HepG2 (cell line): ENCODE measurements around the gene CCNYL1. TPM values are rescaled to one million over a fixed set of nuclear protein-coding genes. Genes with fewer than 3 reads are reported as not detected.

ENCODE experiments used
- ATAC-seq: fragments of 200-7000 bp; cut with Tn5 transposase; 3 replicates; pipeline ENCODE4 v1.9.1; 2020; ENCODE audit warnings: mild to moderate bottlenecking, moderate library complexity
- BruUV-seq: library from RNA; stranded (reverse); fragments of 400-500 nt; replicated peaks from 2 replicates; lab custom pipeline; 2021; lab: Mats Ljungman, UMichigan
- CTCF ChIA-PET: fragments of 300-600 bp; formaldehyde crosslinking; extraction: SDS; loops from one replicate; lab custom pipeline; 2021; ENCODE audit warnings: low total read pairs, inconsistent platforms, low intra/inter-chr PET ratio; lab: Yijun Ruan, JAX
- POLR2A ChIA-PET: fragments of 350-600 bp; sonication (Branson Sonifier 250); formaldehyde crosslinking; loops from one replicate; lab custom pipeline; 2020; ENCODE audit warnings: antibody characterized with exemption, inconsistent platforms; lab: Yijun Ruan, JAX
- DNase-seq: peaks from one replicate; pipeline ENCODE4 v3.0.0-alpha.2; 2015; ENCODE audit warnings: low spot score
- FAIRE-seq: peaks from 3 replicates; lab custom pipeline; 2011; peaks lifted over from hg19 to GRCh38; lab: Jason Lieb, UNC
- H2AFZ ChIP-seq: one replicate; pipeline ENCODE4 v1.6.1; 2011; ENCODE audit warnings: low read length, inconsistent platforms
- H3K27ac ChIP-seq: fragments of 300-600 bp; 3 replicates; pipeline ENCODE4 v1.8.0; 2011; ENCODE audit warnings: mixed run types, mild to moderate bottlenecking, mixed read lengths, low read length, inconsistent platforms; ENCODE audit not compliant: insufficient read depth; ENCODE audit errors: extremely low read length
- H3K27me3 ChIP-seq, 2 experiments: fragments of 200-600 bp in 1 of 2; 2 replicates in 1 of 2; 3 replicates in 1 of 2; pipeline versions ENCODE4 v1.6.0 to v1.8.0; 2011; ENCODE audit warnings: low read length in 2 of 2, mild to moderate bottlenecking in 2 of 2, moderate library complexity in 2 of 2, inconsistent platforms in 1 of 2; ENCODE audit not compliant: insufficient read depth in 2 of 2, control insufficient read depth in 1 of 2
- H3K36me3 ChIP-seq, 2 experiments: fragments of 200-600 bp in 1 of 2; replicated peaks in 1 of 2; 2 replicates in 1 of 2; 3 replicates in 1 of 2; pipeline versions ENCODE4 v1.5.1 to v1.8.0; 2011; ENCODE audit warnings: low read length in 2 of 2, inconsistent platforms in 1 of 2; ENCODE audit not compliant: insufficient read depth in 2 of 2, control insufficient read depth in 1 of 2
- H3K4me1 ChIP-seq: 2 replicates; pipeline ENCODE4 v1.5.1; 2012; ENCODE audit warnings: low read length, inconsistent platforms; ENCODE audit not compliant: insufficient read depth
- H3K4me2 ChIP-seq: 2 replicates; pipeline ENCODE4 v1.6.0; 2011; ENCODE audit warnings: low read depth, low read length, inconsistent platforms
- H3K4me3 ChIP-seq, 3 experiments: fragments of 200-600 bp in 1 of 3; sonication (generic), shearing (Covaris generic) in 1 of 3; replicated peaks in 1 of 3; 2 replicates each; pipeline ENCODE4 v1.5.1; 2011 to 2016; ENCODE audit warnings: low read length in 3 of 3, inconsistent platforms in 2 of 3, low read depth in 2 of 3, mild to moderate bottlenecking in 2 of 3, control low read depth in 1 of 3, mixed read lengths in 1 of 3; ENCODE audit not compliant: insufficient read depth in 1 of 3
- H3K79me2 ChIP-seq: one replicate; pipeline ENCODE4 v1.6.1; 2011; ENCODE audit warnings: low read length, inconsistent platforms; ENCODE audit not compliant: insufficient read depth
- H3K9ac ChIP-seq: 2 replicates; pipeline ENCODE4 v1.6.0; 2011; ENCODE audit warnings: mild to moderate bottlenecking, low read depth, low read length, inconsistent platforms; ENCODE audit not compliant: insufficient read depth
- H3K9me3 ChIP-seq: 2 replicates; pipeline ENCODE4 v1.5.1; 2012; ENCODE audit warnings: mild to moderate bottlenecking, low read length
- H4K20me1 ChIP-seq: 2 replicates; pipeline ENCODE4 v1.6.0; 2011; ENCODE audit warnings: inconsistent platforms, mild to moderate bottlenecking, low read length, moderate library complexity; ENCODE audit not compliant: insufficient read depth
- HNRNPLL ChIP-seq: fragments of 200-400 bp; formaldehyde crosslinking; IDR thresholded peaks from 2 replicates; pipeline ENCODE4 v1.6.1; 2017; ENCODE audit warnings: mild to moderate bottlenecking, low read depth, low read length; ENCODE audit not compliant: poor library complexity, severe bottlenecking
- MAFF ChIP-seq: IDR thresholded peaks from 2 replicates; pipeline ENCODE4 v1.6.1; 2011; ENCODE audit warnings: low read depth, low read length, improper control_type of control experiment
- MAFK ChIP-seq, 2 experiments: IDR thresholded peaks in 1 of 2; conservative IDR thresholded peaks in 1 of 2; 2 replicates each; pipeline ENCODE4 v1.6.1; 2011; ENCODE audit warnings: improper control_type of control experiment in 2 of 2, low read length in 2 of 2
- NRL ChIP-seq: sonication (generic); formaldehyde crosslinking; IDR thresholded peaks from 2 replicates; pipeline ENCODE4 v1.5.0; 2020; ENCODE audit warnings: missing genetic modification reagents, mild to moderate bottlenecking, moderate library complexity, borderline replicate concordance
- ZNF550 ChIP-seq: sonication (generic); formaldehyde crosslinking; IDR thresholded peaks from 2 replicates; pipeline ENCODE4 v1.4.0; 2020; ENCODE audit warnings: mild to moderate bottlenecking, missing genetic modification reagents, borderline replicate concordance
- WGBS: methylation state at CpG from one replicate; pipeline ENCODE4 v1.1.6; 2017; ENCODE audit warnings: low lambda C conversion rate; 5-methylcytosine and 5-hydroxymethylcytosine counted together
- in situ Hi-C: cut with HindIII; loops from 2 replicates; pipeline ENCODE4 v1.10.0; 2017; ENCODE audit warnings: low pct_unique_long_range_greater_than_20kb; ENCODE audit not compliant: extremely low pct_ligation_motif_present
- intact Hi-C: fragments of 100-400 bp; cut with micrococcal nuclease; formaldehyde crosslinking; loops from one replicate; pipeline ENCODE4 v1.10.0; 2022; ENCODE audit not compliant: unreplicated experiment
- polyA plus RNA-seq, 8 experiments: library from polyadenylated mRNA; depleted of rRNA in 3 of 8; stranded (reverse) in 7 of 8; unstranded in 1 of 8; fragments of >200 nt; fragmentation: Illumina TruSeq in 4 of 8; extraction: Trizol in 4 of 8; gene quantifications; 2 replicates each; pipeline versions ENCODE4 v1.2.1 to v1.2.3, GENCODE V29; 2011 to 2016; ENCODE audit warnings: low read depth in 4 of 8, missing spikeins in 1 of 8, mixed read lengths in 1 of 8; ENCODE audit not compliant: insufficient read depth in 1 of 8
- total RNA-seq, 5 experiments: library from RNA; depleted of rRNA; stranded (reverse); fragments of >200 nt; fragmentation: Illumina TruSeq; extraction: Trizol; gene quantifications; 2 replicates each; pipeline ENCODE4 v1.2.3, GENCODE V29; 2016; ENCODE audit warnings: low read depth in 1 of 5
- TF ChIP-seq, protein P1 (sequence below): sonication (generic); formaldehyde crosslinking; conservative IDR thresholded peaks from 2 replicates; pipeline ENCODE4 v1.4.0; 2020; ENCODE audit warnings: missing genetic modification reagents

The CCNYL1 gene
- total and polyA plus RNA-seq, 2 of the 13 experiments (the other 11 are each of a cell fraction or from before 2014, with no cell fraction given) = 12.5 to 16.2 TPM

- TF ChIP-seq, protein P1, sequence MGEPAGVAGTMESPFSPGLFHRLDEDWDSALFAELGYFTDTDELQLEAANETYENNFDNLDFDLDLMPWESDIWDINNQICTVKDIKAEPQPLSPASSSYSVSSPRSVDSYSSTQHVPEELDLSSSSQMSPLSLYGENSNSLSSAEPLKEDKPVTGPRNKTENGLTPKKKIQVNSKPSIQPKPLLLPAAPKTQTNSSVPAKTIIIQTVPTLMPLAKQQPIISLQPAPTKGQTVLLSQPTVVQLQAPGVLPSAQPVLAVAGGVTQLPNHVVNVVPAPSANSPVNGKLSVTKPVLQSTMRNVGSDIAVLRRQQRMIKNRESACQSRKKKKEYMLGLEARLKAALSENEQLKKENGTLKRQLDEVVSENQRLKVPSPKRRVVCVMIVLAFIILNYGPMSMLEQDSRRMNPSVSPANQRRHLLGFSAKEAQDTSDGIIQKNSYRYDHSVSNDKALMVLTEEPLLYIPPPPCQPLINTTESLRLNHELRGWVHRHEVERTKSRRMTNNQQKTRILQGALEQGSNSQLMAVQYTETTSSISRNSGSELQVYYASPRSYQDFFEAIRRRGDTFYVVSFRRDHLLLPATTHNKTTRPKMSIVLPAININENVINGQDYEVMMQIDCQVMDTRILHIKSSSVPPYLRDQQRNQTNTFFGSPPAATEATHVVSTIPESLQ (CRISPR knock-in tag) = no peak
These were observed 7.1 kb downstream of the CCNYL1 start (continued) for GRCh38 chr2:207718521-207718920.

DNA sequence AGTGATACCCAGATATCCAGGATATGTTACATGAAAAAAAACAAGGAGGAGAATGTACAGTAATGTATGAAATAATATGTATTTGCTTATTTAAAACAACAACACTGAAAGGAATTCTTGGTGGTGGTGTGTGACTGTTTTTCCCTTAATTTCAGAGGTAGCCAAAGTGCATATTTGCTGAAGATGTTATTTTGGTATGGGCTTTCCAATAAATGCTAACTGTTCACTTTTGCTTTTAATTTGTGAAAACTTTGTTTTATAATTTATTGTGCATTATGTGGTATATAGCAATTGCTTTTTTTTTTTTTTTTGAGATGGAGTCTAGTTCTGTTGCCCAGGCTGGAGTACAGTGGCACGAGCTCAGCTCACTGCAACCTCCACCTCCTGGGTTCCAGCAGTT is 7.6 kb downstream of the CCNYL1 start:
- in situ Hi-C loops = loop anchor here (25.0 kb wide), 1 partner anchor 543 kb away; the partner anchor contains the start of genes IDH1 and PIKFYVE

More for the DNA sequence above, 7.6 kb downstream of the CCNYL1 start:
- H4K20me1 ChIP-seq = no peaks in the 10 kb centered on the region
- H3K36me3 ChIP-seq = peaks cover 1 to 4% of the 10 kb centered on the region in 2 experiments; a peak in 3 of 5 replicates
- H3K4me1 ChIP-seq = peaks cover 28% of the 10 kb centered on the region
- peaks cover 51% of the 10 kb centered on the region for H3K79me2 ChIP-seq
- ATAC-seq = no peak
- CTCF ChIA-PET = no interaction called here
- POLR2A ChIA-PET = interaction anchor here (1.5 kb wide), 1 partner anchor 15 kb away, joined by 5 read pairs; no protein-coding TSS in a partner anchor
- no peak for FAIRE-seq
- no TSS peak for BruUV-seq
- H3K4me3 ChIP-seq = no peak overlapping the region
- no peak overlapping the region for H3K27ac ChIP-seq
- no peaks in the 10 kb centered on the region for H3K9me3 ChIP-seq
- WGBS = 89% methylated on average over 1 of the region's 1 CpG
- no peak for DNase-seq
- no peaks in the 10 kb centered on the region for H3K27me3 ChIP-seq
- no peak for TF ChIP-seq ZNF550 (CRISPR knock-in tag)
- peak; percentile 57 for TF ChIP-seq MAFF
- TF ChIP-seq MAFK (conservative IDR thresholded peaks at IDR 0.05 in 1 of 2, IDR thresholded peaks at IDR 0.05 in 1 of 2; ENCODE audit: low read length in 2 of 2) = peak in 1 of 2 experiments; percentile 68; a peak in 3 of 4 replicates
- TF ChIP-seq HNRNPLL = no peak
- TF ChIP-seq NRL (CRISPR knock-in tag) = no peak
- TF ChIP-seq, all 625 proteins: peak for 2
- H3K4me2 ChIP-seq = no peak overlapping the region
- no peak overlapping the region for H3K9ac ChIP-seq
- intact Hi-C loops = no loop called here
- no peak overlapping the region for H2AFZ ChIP-seq
